Osteocyte (in vitro differentiated cells): ENCODE results near the gene RBM12. TPM values are rescaled to one million over a fixed set of nuclear protein-coding genes. Genes with fewer than 3 reads are reported as not detected.

Source experiments
- DNase-seq: peaks from one replicate; pipeline ENCODE4 v3.0.0; 2021; ENCODE audit warnings: mixed read lengths; ENCODE audit not compliant: unreplicated experiment; ENCODE audit errors: extremely low spot score
- H3K27ac Mint-ChIP-seq: one replicate; pipeline ENCODE4 v1.8.0; 2021; ENCODE audit warnings: mild to moderate bottlenecking, mixed read lengths; ENCODE audit not compliant: unreplicated experiment
- H3K27me3 Mint-ChIP-seq: one replicate; pipeline ENCODE4 v1.8.0; 2021; ENCODE audit warnings: mixed read lengths; ENCODE audit not compliant: unreplicated experiment
- H3K36me3 Mint-ChIP-seq: one replicate; pipeline ENCODE4 v1.8.0; 2021; ENCODE audit warnings: mixed read lengths; ENCODE audit not compliant: unreplicated experiment
- H3K4me1 Mint-ChIP-seq: one replicate; pipeline ENCODE4 v1.8.0; 2021; ENCODE audit warnings: mixed read lengths; ENCODE audit not compliant: unreplicated experiment
- H3K4me3 Mint-ChIP-seq: one replicate; pipeline ENCODE4 v1.8.0; 2021; ENCODE audit warnings: mild to moderate bottlenecking, moderate library complexity, mixed read lengths; ENCODE audit not compliant: unreplicated experiment
- H3K9me3 Mint-ChIP-seq: one replicate; pipeline ENCODE4 v1.8.0; 2021; ENCODE audit warnings: mixed read lengths; ENCODE audit not compliant: unreplicated experiment
- total RNA-seq: library from RNA; stranded (reverse); gene quantifications from 2 replicates; pipeline ENCODE4 v1.2.1, GENCODE V29; 2021
- TF ChIP-seq, protein P1 (sequence below): fragments of 200-600 bp; sonication (generic); IDR thresholded peaks from 2 replicates; pipeline ENCODE4 v1.5.0; 2021; ENCODE audit warnings: antibody characterized with exemption, mild to moderate bottlenecking, moderate library complexity

Gene RBM12
- total RNA-seq, 1 donor from 2014 or later = 97.3 TPM

DNA sequence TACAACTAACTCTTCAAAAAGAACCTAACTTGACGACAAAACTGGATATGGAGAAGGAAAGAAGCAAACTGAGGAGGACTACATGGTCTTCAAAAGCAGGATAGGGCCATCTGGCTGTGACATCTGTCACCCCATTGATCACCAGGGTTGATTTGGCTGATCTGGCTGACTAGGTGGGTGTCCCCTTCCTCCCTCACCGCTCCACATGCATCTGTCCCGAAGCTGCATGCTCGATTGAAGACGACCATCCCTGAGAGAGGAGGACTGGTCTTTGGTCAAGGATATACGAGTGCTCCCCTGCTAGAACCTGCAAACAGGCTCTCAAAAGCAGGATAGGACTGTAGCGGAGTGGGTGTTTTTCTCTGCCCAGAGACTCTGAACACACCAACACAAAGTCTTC lies 21.7 kb downstream of the RBM12 start:
- TF ChIP-seq, protein P1, sequence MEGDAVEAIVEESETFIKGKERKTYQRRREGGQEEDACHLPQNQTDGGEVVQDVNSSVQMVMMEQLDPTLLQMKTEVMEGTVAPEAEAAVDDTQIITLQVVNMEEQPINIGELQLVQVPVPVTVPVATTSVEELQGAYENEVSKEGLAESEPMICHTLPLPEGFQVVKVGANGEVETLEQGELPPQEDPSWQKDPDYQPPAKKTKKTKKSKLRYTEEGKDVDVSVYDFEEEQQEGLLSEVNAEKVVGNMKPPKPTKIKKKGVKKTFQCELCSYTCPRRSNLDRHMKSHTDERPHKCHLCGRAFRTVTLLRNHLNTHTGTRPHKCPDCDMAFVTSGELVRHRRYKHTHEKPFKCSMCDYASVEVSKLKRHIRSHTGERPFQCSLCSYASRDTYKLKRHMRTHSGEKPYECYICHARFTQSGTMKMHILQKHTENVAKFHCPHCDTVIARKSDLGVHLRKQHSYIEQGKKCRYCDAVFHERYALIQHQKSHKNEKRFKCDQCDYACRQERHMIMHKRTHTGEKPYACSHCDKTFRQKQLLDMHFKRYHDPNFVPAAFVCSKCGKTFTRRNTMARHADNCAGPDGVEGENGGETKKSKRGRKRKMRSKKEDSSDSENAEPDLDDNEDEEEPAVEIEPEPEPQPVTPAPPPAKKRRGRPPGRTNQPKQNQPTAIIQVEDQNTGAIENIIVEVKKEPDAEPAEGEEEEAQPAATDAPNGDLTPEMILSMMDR = no peak
- Mint-ChIP-seq H3K4me3 (no peak overlapping the region), H3K9me3 (no peaks in the 10 kb centered on the region), H3K36me3 (peaks cover 2% of the 10 kb centered on the region), H3K27me3 (no peaks in the 10 kb centered on the region), H3K27ac (no peak overlapping the region), H3K4me1 (peaks cover 4% of the 10 kb centered on the region)
- no peak for DNase-seq

DNA sequence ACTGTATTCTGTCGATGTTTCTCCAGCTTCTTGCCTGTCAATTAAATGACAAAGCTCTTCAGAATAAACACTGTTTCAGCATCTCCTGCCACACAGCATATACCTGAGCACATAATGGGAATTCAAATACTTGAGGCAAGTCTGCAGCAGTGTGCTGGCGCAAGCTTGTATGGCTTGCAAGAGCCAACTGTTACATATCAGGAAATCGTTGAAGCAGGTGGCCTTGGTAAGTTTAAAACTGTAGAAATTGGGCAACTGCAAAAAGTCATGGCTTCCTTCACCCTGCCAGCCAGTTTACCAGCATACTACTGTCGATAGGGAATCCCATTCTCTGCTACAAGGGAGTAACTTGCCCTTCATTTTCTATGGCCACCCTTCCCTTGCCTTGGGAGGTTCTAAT lies 23.0 kb downstream of the RBM12 start:
- peaks cover 2% of the 10 kb centered on the region for H3K36me3 Mint-ChIP-seq
- H3K4me1 Mint-ChIP-seq = peaks cover 4% of the 10 kb centered on the region
- H3K27ac Mint-ChIP-seq = no peak overlapping the region
- TF ChIP-seq, protein P1 = no peak
- H3K4me3 Mint-ChIP-seq = no peak overlapping the region
- H3K9me3 Mint-ChIP-seq = no peaks in the 10 kb centered on the region
- DNase-seq = no peak
- no peaks in the 10 kb centered on the region for H3K27me3 Mint-ChIP-seq

DNA sequence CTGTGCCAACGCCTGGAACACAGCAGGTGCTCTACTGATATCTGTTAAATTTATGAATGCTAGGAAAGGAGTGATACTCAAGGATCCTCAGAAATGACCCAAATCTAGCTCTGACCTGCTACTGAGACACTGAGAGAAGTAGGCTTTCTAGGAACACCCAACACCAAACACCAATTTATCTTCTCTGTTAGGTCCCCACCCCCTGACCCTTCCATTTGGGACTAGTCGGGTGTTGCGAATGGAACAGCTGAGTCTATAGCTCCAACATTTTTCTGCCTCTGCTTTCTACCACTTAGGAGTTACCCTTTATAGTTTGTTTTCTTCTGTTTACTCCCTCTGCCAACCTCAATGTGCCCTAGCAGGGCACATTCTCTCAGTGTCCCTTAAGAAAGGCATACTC lies 24.0 kb downstream of the RBM12 start:
- H3K27ac Mint-ChIP-seq = peak overlapping the region; percentile 10
- peaks cover 11% of the 10 kb centered on the region for H3K4me1 Mint-ChIP-seq
- no peak for DNase-seq
- H3K9me3 Mint-ChIP-seq = no peaks in the 10 kb centered on the region
- H3K4me3 Mint-ChIP-seq = no peak overlapping the region
- TF ChIP-seq, protein P1 = no peak
- no peaks in the 10 kb centered on the region for H3K27me3 Mint-ChIP-seq
- H3K36me3 Mint-ChIP-seq = peaks cover 2% of the 10 kb centered on the region

DNA sequence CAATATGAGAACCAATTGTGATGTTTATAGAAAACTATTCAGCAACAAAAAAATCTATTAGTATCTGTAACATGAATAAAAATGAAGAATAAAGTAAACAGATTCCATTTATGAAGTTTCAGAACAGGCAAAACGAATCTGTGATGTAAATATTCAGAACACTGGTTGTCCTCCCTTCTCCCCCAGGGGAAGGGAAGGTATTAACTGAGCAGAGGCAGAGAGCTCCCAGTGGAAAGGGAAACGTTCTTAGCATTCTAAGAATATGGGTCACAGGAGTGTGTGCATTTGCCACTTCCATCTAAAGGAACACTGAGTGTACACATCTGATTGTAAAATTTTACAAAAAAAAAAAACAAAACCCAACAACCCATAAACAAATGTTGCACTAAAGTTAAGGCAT lies 25.9 kb downstream of the RBM12 start:
- Mint-ChIP-seq H3K27me3 (no peaks in the 10 kb centered on the region), H3K36me3 (no peaks in the 10 kb centered on the region), H3K27ac (peak overlapping the region; percentile 43), H3K9me3 (no peaks in the 10 kb centered on the region), H3K4me3 (no peak overlapping the region), H3K4me1 (peaks cover 11% of the 10 kb centered on the region)
- TF ChIP-seq, protein P1 = no peak
- DNase-seq = no peak

DNA sequence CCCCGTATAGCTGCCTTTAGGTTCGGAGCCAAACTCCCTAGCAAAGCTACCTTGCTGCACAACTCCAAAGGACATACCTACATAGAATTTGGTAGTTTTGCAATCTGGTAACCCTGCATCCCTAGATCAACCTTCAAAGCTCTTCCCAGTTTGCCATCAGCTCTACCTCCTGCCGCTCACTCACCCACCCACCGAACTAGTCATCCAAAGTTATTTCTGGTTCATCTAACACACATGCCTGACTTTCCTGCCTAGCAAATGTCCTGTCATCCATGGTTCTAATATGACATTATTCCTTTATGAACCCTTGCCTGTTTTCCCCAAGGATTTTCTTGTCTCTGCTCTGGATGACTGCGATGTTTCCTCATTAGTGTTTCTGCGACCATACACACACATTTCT lies 27.4 kb downstream of the RBM12 start:
- Mint-ChIP-seq H3K4me3 (no peak overlapping the region), H3K27me3 (no peaks in the 10 kb centered on the region), H3K36me3 (peaks cover 4% of the 10 kb centered on the region), H3K9me3 (no peaks in the 10 kb centered on the region), H3K27ac (no peak overlapping the region), H3K4me1 (peaks cover 11% of the 10 kb centered on the region)
- TF ChIP-seq, protein P1 = no peak
- DNase-seq = no peak
